ENCODE data around the gene KATNAL1.

GRCh38 chr13:30345426-30346100, 38.2 kb upstream of the KATNAL1 start:
- no peak for TF ChIP-seq POLR2A (IDR thresholded peaks at IDR 0.05)
- TF ChIP-seq, protein P1, sequence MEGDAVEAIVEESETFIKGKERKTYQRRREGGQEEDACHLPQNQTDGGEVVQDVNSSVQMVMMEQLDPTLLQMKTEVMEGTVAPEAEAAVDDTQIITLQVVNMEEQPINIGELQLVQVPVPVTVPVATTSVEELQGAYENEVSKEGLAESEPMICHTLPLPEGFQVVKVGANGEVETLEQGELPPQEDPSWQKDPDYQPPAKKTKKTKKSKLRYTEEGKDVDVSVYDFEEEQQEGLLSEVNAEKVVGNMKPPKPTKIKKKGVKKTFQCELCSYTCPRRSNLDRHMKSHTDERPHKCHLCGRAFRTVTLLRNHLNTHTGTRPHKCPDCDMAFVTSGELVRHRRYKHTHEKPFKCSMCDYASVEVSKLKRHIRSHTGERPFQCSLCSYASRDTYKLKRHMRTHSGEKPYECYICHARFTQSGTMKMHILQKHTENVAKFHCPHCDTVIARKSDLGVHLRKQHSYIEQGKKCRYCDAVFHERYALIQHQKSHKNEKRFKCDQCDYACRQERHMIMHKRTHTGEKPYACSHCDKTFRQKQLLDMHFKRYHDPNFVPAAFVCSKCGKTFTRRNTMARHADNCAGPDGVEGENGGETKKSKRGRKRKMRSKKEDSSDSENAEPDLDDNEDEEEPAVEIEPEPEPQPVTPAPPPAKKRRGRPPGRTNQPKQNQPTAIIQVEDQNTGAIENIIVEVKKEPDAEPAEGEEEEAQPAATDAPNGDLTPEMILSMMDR (IDR thresholded peaks at IDR 0.05), result no peak
